Measurements from ENCODE around the gene BCKDK.

DNA sequence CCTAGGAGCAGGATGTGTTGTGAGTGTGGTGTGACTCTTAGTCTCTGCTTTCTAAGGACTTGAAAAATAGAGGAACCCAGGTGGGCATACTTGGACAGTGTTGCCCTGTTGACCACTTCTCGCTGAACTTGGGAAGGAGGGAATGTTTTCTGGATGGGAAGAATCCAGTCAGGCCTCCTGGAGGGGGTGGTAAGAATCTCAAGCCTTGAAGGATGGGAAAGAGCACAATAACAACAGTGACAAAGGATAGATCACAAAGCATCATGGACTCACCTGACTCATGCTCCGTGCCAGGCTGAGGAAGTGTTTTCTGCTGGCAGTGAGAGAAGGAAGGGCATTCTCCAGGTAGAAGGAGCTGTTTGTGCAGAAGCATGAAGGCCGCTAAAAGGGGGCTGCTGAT, 17.7 kb downstream of the BCKDK start:
- TF ChIP-seq, protein P1, sequence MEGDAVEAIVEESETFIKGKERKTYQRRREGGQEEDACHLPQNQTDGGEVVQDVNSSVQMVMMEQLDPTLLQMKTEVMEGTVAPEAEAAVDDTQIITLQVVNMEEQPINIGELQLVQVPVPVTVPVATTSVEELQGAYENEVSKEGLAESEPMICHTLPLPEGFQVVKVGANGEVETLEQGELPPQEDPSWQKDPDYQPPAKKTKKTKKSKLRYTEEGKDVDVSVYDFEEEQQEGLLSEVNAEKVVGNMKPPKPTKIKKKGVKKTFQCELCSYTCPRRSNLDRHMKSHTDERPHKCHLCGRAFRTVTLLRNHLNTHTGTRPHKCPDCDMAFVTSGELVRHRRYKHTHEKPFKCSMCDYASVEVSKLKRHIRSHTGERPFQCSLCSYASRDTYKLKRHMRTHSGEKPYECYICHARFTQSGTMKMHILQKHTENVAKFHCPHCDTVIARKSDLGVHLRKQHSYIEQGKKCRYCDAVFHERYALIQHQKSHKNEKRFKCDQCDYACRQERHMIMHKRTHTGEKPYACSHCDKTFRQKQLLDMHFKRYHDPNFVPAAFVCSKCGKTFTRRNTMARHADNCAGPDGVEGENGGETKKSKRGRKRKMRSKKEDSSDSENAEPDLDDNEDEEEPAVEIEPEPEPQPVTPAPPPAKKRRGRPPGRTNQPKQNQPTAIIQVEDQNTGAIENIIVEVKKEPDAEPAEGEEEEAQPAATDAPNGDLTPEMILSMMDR (conservative IDR thresholded peaks at IDR 0.05; ENCODE audit: low read length), result no peak
- no peak for TF ChIP-seq EZH2phosphoT487 (IDR thresholded peaks at IDR 0.05; ENCODE audit: borderline replicate concordance, low read depth, low read length)
